HCT116 (cell line): ENCODE measurements around the gene NHLH1.

Experiments
- CEBPB ChIP-seq: IDR thresholded peaks from 2 replicates; pipeline ENCODE4 v1.6.1; 2012; ENCODE audit warnings: low read depth
- CTCF ChIP-seq, 3 experiments: fragments of 200-600 bp in 1 of 3; sonication (generic) in 1 of 3; IDR thresholded peaks in 2 of 3; conservative IDR thresholded peaks in 1 of 3; 2 replicates each; pipeline ENCODE4 v1.5.1; 2012 to 2017; ENCODE audit warnings: low read depth in 2 of 3, low read length in 2 of 3, antibody characterized with exemption in 1 of 3, borderline replicate concordance in 1 of 3, control low read depth in 1 of 3, mild to moderate bottlenecking in 1 of 3, mixed read lengths in 1 of 3, mixed run types in 1 of 3, moderate library complexity in 1 of 3; ENCODE audit not compliant: insufficient read depth in 1 of 3
- EZH2 ChIP-seq: fragments of 200-600 bp; sonication (generic); IDR thresholded peaks from 2 replicates; pipeline ENCODE4 v1.6.1; 2017; ENCODE audit warnings: antibody characterized with exemption, mixed run types
- POLR2A ChIP-seq: IDR thresholded peaks from 2 replicates; pipeline ENCODE4 v1.7.0; 2011; ENCODE audit warnings: borderline replicate concordance; ENCODE audit not compliant: insufficient read depth, insufficient read length; ENCODE audit errors: extremely low read depth
- POLR2AphosphoS5 ChIP-seq: IDR thresholded peaks from 2 replicates; pipeline ENCODE4 v1.6.1; 2011; ENCODE audit warnings: mild to moderate bottlenecking, low read depth, low read length, moderate library complexity
- YY1 ChIP-seq: IDR thresholded peaks from 2 replicates; pipeline ENCODE4 v1.6.1; 2011; ENCODE audit warnings: low read length, low read depth, moderate library complexity, mild to moderate bottlenecking; ENCODE audit not compliant: insufficient replicate concordance; ENCODE audit errors: extremely low read depth
- TF ChIP-seq, protein P1 (sequence below): IDR thresholded peaks from 2 replicates; pipeline ENCODE4 v1.6.1; 2012

DNA sequence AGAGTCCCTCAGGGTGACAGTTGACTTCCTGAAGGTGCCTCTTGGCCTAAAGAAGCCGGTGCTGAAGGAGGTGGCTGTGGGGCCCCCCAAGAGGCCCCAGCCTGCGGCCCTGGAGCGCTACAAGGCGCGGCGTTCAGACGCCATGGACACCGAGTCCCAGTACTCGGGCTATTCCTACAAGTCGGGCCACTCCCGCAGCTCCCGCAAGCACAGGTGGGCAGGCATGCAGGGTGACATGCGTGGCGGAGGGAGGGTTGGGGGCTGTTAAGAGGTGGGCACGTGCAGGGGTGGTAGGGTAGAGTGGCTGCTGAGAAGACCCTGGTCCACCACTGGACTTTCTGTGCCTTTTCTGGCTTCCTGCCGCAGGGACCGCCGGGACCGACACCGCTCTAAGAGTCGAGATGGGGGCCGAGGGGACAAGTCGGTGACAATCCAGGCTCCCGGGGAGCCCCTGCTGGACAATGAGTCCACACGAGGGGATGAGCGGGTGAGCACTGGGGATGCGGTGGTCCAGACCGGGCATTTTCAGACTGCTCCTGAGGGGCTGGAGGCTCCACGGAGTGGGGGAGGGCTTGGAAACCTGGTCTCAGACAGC, 48.9 kb downstream of the NHLH1 start:
- TF ChIP-seq YY1 (no peak), EZH2 (no peak), CTCF (IDR thresholded peaks at IDR 0.05 in 2 of 3, conservative IDR thresholded peaks at IDR 0.05 in 1 of 3; ENCODE audit: borderline replicate concordance in 1 of 3, insufficient read depth in 1 of 3, low read depth in 2 of 3, low read length in 2 of 3) (no peak), POLR2A (no peak), CEBPB (no peak), POLR2AphosphoS5 (no peak)
- TF ChIP-seq, protein P1, sequence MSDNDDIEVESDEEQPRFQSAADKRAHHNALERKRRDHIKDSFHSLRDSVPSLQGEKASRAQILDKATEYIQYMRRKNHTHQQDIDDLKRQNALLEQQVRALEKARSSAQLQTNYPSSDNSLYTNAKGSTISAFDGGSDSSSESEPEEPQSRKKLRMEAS, result no peak
